COR-L47 (cell line): ENCODE results near the gene PCMTD2.

ENCODE experiments used
- DNase-seq: peaks from one replicate; lab custom pipeline; 2025; lab: John Stamatoyannopoulos, UW

Gene PCMTD2

GRCh38 chr20:64256282-64256935 lies 861 bp downstream of the PCMTD2 start:
- DNase-seq = no peak

GRCh38 chr20:64257107-64257757 lies 1.7 kb downstream of the PCMTD2 start:
- DNase-seq = no peak

- no peak for DNase-seq
Observed at GRCh38 chr20:64258071-64258823, 2.7 kb downstream of the PCMTD2 start.

DNA sequence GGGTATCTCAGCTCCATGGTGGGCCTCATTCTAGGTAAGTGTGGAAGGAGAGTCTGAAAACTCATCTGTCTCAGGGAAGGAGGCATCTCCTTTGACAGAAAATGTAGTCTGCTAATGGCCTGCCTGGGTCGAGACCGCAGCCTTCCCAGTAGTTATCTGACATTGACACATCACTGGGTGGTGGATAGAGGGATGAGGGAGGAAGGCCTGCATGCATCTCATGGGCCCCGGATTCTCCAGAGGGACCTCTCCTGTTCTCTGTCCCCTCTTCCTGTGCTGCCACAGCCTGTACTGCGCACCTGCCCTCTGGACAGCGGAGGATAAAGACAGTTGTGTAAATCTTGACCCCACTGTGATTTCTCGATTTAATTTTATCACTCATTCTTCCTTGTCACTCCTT lies 4.7 kb downstream of the PCMTD2 start:
- DNase-seq = no peak

- no peak for DNase-seq
Observed at GRCh38 chr20:64261138-64261537, 5.6 kb downstream of the PCMTD2 start.

DNA sequence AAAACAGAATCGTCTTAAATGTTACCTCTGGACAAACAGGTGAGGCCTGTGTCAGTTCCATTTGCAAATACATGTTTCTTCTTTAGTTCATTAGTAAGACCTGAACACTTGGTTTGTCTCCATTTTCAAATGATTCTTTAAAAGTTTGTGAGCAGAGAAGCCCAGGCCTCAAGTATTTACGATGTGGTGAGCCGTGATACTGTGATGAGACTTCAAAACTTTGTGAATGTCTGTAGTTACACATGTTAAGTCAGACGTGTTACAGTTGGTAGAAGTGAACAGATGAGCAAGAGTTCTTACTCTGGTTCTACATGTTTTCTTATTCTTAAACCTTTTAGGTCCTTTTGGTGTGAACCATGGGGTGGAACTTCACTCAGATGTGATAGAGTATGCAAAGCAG lies 8.5 kb downstream of the PCMTD2 start:
- DNase-seq = no peak

GRCh38 chr20:64265201-64265600 lies 9.7 kb downstream of the PCMTD2 start:
- DNase-seq = no peak

DNA sequence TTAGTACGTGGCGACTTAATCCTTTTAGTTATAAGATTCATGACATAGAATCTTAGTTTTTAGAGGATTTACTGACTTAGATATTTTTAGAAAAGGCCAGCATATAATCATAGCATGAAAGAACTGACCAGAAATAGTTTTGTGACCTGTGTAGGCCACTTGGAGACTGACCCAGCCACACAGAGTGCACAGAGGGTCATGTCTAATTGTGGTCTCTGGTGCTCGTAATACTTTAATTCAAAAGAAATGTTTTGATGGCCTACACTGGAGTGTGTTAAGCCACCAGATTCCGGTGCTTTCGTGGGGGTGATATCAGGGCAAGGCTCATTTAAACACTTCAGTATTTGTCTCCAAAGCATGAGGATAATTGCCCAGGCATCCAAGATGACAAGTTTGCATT lies 11.4 kb downstream of the PCMTD2 start:
- no peak for DNase-seq

- DNase-seq = no peak
Observed at GRCh38 chr20:64268174-64268573, 12.6 kb downstream of the PCMTD2 start.

DNA sequence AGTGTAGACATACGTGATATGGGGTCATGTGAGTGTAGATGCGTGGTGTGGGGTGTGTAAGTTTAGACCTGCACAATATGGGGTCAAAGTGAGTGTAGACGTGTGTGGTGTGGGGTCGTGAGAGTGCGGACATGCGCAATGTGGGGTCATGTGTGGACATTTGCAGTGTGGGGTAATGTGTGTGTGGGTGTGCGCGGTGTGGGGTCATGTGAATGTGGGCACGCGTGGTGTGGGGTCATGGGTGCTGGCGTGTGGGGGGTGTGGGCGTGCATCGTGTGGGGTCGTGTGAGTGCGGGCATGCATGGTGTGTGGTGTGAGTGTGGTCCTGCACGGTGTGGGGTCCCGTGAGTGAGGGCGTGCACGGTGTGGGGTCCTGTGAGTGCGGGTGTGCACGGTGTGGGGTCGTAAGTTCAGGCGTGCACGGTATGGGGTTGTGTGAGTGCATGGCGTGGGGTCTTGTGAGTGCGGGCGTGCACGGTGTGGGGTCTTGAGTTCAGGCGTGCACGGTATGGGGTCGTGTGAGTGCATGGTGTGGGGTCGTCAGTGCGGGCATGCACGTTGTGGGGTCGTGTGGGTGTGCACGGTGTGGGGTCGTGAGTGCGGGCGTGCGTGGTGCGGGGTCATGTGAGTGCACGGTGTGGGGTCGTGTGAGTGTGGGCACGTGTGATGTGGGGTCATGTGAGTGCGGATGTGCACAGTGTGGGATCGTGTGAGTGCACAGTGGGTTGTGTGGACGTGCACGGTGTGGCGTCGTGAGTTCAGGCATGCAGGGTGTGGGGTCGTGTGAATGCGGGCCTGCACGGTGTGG lies 14.3 kb downstream of the PCMTD2 start:
- DNase-seq = no peak

- no peak for DNase-seq
Observed at GRCh38 chr20:64271636-64272035, 16.1 kb downstream of the PCMTD2 start.

GRCh38 chr20:64273109-64273508 lies 17.6 kb downstream of the PCMTD2 start:
- DNase-seq = no peak

GRCh38 chr20:64276817-64277216 lies 21.3 kb downstream of the PCMTD2 start:
- no peak for DNase-seq

GRCh38 chr20:64277571-64278316 lies 22.2 kb downstream of the PCMTD2 start:
- DNase-seq = no peak

GRCh38 chr20:64278317-64278681 lies 22.8 kb downstream of the PCMTD2 start:
- DNase-seq = no peak

- DNase-seq = no peak
Observed at GRCh38 chr20:64279826-64280459, 24.4 kb downstream of the PCMTD2 start.

- DNase-seq = no peak
Observed at GRCh38 chr20:64280460-64280843, 24.9 kb downstream of the PCMTD2 start.

DNA sequence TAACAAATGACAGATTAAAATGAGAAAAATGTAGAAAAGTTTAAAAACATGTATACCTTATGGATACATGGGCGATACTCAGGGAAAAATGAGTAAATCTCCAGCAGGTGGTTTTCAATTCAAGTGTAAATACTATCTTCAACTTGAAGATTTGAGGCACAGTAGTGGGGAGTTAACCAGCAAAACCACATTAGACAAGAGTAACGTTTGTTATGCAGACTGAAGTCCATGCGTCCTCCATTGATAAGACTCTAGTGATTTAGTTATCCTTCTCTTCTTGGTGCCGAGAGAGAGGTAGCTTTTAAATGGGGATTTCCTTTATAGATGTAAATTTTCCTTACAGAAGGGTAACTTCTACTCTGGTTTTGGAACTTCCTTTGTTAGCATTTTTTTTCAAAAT lies 28.1 kb downstream of the PCMTD2 start:
- no peak for DNase-seq

- DNase-seq = peak; percentile 65
Observed at GRCh38 chr20:64285579-64286446, 30.3 kb downstream of the PCMTD2 start.
